NCI-H2107 (cell line): ENCODE data around the gene IL27RA.

Source experiments
- DNase-seq: peaks from one replicate; lab custom pipeline; 2025; lab: John Stamatoyannopoulos, UW

The IL27RA gene

GRCh38 chr19:14059652-14060155 lies 28.1 kb downstream of the IL27RA start:
- no peak for DNase-seq

- DNase-seq, result no peak
Observed at GRCh38 chr19:14061081-14061749, 29.7 kb downstream of the IL27RA start.

DNA sequence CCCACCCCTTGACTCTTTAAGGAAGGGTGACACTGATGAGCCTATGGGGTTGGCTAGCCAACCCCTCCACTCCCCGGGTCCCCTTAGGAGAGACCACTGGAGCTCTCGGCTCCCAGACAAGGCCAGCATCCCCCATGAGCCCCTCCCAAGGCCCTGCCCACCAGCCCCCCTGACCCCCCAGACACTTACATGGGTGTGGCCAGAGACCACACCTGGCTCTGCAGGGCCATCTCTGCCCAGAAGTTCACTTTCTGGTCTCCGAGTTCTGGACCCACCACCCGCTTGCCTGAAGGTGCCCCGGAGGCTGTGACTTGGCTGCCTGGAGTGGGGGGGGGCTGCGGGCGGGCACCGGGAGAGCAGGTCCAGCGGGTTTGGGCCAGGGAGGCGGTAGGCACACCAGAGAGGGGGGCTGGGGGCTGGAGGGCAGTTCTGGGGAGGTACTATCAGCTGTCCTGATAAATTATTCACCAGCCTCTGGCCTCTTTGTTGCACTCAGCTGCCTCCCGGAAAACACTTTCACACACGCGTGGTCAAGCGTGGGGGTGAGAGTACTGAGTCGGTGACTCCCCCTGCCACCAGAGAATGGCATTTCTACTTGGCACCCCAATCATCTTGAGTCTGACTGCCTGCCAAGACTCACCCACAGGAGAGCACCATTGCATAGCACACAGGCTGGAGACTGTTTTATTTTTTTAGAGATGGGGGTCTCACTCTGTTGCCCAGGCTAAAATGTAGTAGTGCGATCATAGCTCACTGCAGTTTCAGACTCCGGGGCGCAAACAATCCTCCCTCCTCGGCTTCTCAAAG lies 30.4 kb downstream of the IL27RA start, which contains the start of gene PALM3:
PALM3 (minus strand) TSS at position 326 of the 807 bp plus-strand sequence; CDS start at position 230, 96 bp downstream.
- DNase-seq, result no peak

- no peak for DNase-seq
Observed at GRCh38 chr19:14062558-14062855, 30.9 kb downstream of the IL27RA start.

DNA sequence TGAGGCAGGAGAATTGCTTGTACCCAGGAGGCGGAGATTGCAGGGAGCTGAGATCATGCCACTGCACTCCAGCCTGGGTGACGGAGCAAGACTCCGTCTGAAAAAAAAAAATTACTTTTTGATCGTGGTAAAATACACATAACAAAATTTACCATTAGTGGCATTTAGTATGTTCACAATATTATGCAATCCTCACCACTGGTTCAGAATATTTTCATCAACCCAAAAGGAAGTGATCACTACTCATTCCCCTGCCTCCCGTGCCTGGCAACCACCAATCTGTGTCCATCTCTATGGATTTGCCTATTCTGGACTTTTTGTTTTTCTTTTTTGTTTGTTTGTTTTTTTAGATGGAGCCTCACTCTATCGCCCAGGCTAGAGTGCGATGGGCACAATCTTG lies 31.5 kb downstream of the IL27RA start:
- no peak for DNase-seq

DNA sequence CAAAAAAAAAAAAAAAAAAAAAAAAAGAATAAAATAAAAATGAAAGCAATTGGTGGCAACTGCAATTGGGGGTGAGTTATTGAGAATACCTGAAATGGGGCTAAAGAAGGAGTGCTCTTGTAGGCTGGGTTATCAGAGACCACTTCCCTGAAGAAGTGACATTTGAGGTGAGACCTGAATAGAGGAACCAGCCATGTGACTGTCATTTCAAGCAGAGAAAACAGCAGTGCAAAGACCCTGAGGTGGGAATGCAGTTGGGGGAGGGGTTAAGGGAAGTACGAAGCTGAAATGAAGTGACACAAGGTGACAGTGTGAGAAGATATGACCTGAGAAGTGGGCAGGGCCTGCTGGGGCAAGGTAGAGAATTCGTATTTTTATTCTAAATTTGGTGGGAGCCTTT lies 34.6 kb downstream of the IL27RA start:
- DNase-seq, result no peak

DNA sequence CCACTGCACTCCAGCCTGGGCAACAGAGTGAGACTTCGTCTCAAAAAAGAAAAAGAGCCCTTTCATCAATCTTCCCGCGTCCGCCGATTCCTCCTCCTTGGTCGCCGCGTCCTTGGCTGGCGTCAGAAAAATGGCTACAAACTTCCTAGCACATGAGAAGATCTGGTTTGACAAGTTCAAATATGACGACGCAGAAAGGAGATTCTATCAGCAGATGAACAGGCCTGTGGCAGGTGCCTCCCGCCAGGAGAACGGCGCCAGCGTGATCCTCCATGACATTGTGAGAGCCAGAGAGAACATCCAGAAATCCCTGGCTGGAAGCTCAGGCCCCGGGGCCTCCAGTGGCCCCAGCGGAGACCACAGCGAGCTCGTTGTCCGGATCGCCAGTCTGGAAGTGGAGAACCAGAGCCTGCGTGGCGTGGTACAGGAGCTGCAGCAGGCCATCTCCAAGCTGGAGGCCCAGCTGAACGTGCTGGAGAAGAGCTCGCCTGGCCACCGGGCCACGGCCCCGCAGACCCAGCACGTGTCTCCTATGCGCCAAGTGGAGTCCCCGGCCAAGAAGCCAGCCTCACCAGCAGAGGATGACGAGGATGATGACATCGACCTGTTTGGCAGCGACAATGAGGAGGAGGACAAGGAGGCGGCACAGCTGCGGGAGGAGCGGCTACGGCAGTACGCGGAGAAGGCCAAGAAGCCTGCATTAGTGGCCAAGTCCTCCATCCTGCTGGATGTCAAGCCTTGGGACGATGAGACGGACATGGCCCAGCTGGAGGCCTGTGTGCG lies 38.9 kb downstream of the IL27RA start:
- no peak for DNase-seq

DNA sequence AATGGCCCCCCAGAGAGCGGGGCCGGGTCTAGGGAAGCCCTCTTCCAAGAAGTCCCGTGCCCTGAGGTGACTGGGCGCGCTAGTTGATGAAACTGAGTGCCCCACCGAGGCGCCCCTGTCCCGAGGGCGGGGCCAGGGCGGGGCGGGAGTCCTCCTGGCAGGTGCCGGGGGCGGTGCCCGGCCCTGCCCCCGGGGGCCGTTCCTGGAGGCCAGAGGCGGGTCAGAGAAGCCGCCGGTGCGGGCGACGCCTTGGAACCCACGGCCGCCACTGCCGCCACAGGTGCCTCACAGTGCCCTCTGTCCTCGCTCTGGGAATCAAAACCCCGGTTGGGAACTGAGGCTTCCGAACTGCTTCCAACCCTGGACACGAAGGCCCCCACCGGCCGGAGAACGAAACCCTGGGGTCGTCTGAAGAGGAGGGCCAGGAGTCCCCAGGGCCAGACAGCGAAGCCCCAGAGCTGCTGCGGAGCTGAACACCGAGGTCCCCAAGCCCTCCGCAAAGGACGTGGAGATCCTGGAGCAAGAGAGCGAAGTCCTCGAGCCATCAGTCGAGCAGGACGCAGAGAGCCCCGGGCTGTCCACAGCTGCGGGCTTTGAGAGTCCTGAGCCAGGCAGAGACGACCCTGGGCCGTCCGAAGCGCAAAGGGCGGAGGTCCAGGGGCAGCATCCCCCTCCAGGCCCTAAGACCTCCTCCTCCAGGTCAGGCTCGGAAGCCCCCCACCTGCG lies 41.1 kb downstream of the IL27RA start, which contains the start of gene MISP3:
MISP3 (plus strand) TSS at position 252 of the 726 bp plus-strand sequence. CDS start 524 bp downstream, outside the sequence.
- DNase-seq, result no peak

DNA sequence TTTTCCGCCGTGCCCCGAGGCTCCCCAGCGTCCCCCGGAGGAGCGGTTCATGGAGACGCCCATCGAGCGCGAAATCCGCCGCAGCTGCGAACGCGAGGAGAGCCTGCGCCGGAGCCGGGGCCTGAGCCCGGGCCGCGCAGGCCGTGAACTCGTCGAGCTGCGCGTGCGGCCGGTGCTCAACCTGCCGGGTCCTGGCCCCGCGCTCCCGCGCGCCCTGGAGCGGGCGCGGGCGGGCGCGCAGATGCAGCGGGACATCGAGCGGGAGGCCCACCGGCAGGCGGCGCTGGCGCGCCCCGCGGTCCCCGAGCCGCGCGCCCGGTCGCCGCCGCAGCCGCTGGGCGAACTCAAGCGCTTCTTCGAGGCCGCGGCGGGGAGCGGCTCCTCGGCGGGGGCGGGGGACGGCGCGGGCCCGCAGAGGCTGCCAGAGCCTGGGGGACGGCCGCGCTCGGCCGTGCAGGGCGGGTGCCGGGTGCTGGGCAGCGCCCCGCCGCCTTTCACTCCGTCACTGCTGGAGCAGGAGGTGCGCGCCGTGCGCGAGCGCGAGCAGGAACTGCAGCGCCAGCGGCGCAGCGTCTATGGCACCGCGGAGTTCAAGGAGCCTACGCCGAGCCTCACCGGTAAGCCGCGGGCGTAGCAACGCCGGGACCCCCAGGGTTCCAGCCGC lies 41.8 kb downstream of the IL27RA start:
- no peak for DNase-seq

- DNase-seq, result no peak
Observed at GRCh38 chr19:14073925-14074838, 42.6 kb downstream of the IL27RA start.

- DNase-seq, result no peak
Observed at GRCh38 chr19:14078411-14078810, 46.8 kb downstream of the IL27RA start.

- peak; percentile 98 for DNase-seq
Observed at GRCh38 chr19:14080887-14081796, 49.6 kb downstream of the IL27RA start.

- DNase-seq, result no peak
Observed at GRCh38 chr19:14081797-14082674, 50.5 kb downstream of the IL27RA start.

GRCh38 chr19:14082675-14082960 lies 51.1 kb downstream of the IL27RA start:
- DNase-seq, result no peak

DNA sequence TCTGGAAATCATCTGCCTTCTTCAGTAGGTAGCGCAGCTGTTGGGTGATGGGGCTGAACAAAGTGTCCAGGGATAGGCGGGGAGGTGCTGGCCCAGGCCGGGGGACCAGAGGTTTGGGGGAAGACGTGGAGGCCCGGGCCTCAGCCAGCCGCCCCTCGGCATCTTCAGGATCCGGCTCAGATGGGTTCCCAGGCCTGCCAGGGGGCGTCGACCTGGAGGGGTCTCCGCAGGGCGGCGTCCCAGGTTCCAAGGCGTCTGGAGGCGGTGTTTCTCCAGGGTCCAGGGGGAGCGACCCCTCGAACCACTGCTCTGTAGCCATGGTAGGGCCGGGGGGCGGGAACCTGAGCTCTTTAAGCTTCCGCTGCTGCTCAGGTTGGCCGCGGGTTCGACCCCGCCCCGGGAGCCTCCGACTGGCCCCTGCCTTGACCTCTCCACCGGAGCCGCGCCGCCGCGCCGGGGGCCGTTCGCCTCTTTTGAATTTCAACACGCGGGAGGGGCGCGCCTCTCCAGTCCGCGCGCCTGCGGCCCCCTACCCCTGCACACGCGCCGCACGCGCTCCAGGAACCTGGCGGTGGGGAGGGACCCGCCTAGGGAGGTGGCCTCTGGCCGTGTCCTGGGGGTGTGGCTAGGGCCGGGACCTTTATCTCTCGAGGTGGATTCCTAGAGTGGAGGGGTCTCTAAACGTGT lies 53.9 kb downstream of the IL27RA start, which contains the start of gene C19orf67:
C19orf67 (minus strand) TSS at position 475 of the 687 bp plus-strand sequence; CDS start at position 319, 156 bp downstream.
- DNase-seq, result no peak

GRCh38 chr19:14086098-14086497 lies 54.5 kb downstream of the IL27RA start:
- DNase-seq, result no peak

DNA sequence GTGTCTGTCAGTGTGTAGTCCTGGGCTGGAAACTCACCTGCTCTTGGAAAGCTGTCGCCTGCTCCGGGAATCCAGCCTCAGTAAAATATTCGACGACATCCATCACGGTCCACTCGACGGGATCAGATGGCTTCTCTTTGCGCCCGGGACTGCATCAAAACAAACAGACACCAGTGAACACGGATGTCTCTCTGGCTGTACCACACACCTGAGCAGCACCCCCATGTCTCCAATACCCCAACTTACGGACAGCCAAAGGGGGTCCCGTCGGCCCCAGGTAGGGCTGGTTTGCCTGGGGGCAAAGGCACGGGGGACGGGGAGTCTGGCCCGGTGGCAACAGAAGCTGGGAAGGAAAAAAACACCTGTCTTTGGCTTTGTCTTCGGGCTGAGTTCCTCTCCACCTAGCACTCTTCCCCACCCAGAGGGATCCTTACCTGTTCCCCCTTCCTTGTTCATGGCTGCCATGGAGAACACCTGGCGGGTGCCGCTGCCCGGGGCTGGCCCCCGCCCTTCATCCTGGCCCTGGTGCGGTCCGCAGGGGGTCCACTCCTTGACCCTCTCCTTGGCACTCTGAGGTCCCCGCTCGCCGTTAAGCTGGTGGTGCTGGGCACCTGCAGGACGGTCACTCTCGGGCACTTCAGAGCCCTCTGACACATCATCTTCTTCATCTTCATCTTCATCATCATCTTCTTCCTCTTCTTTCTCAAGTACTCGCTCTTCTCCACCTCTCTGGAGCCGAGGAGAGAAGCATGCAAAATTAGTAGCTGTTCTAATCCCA lies 57.3 kb downstream of the IL27RA start:
- DNase-seq, result no peak
